ENCODE data around the gene IFT80.

Gene IFT80

GRCh38 chr3:160376681-160377080, 22.3 kb downstream of the IFT80 start:
- H2BK5ac ChIP-seq (ENCODE audit: low read depth, low read length, poor library complexity, severe bottlenecking), result no peak overlapping the region
- no peak overlapping the region for H2AFZ ChIP-seq (ENCODE audit: low read depth, low read length)
- H3K9ac ChIP-seq (ENCODE audit: low read length), result peak overlapping the region; percentile 45
- no peak overlapping the region for H3K4ac ChIP-seq (ENCODE audit: low read depth in 1 of 2, low read length in 2 of 2)
- peak overlapping the region in 1 of 2 experiments; percentile 81 for H3K14ac ChIP-seq (ENCODE audit: low read length in 2 of 2)
- no peak for DNase-seq
- H4K91ac ChIP-seq (ENCODE audit: low read length), result no peak overlapping the region
- H3K27me3 ChIP-seq (ENCODE audit: control insufficient read depth in 1 of 2, insufficient read depth in 1 of 2, low read length in 2 of 2), result no peaks in the 10 kb centered on the region
- peaks cover 3% of the 10 kb centered on the region for H3K4me1 ChIP-seq (ENCODE audit: control insufficient read depth, insufficient read depth, low read depth, low read length)
- no peak overlapping the region for H3K4me2 ChIP-seq (ENCODE audit: low read length, poor library complexity, severe bottlenecking)
- no peaks in the 10 kb centered on the region for H3K9me3 ChIP-seq (ENCODE audit: control insufficient read depth, low read length)
- no peak overlapping the region for H4K8ac ChIP-seq (ENCODE audit: low read length)
- peaks cover 14% of the 10 kb centered on the region for H3K79me1 ChIP-seq (replicated peaks; ENCODE audit: low read length, poor library complexity, severe bottlenecking)
- no CpG with 5 or more reads among the region's 2 CpGs for WGBS
- H3K4me3 ChIP-seq (ENCODE audit: insufficient read depth in 1 of 2, low read depth in 1 of 2, low read length in 2 of 2), result no peak overlapping the region
- no peak overlapping the region for H3K23ac ChIP-seq (ENCODE audit: low read length in 2 of 2)
- no peak overlapping the region for H2AK5ac ChIP-seq (ENCODE audit: low read length, severe bottlenecking)
- H2BK15ac ChIP-seq (ENCODE audit: low read depth, poor library complexity, severe bottlenecking), result no peak overlapping the region
- no peak overlapping the region for H2BK12ac ChIP-seq (ENCODE audit: low read length in 2 of 2)
- H3K18ac ChIP-seq (ENCODE audit: low read depth in 1 of 2, low read length in 2 of 2), result no peak overlapping the region
- H2BK120ac ChIP-seq (ENCODE audit: low read depth, low read length), result no peak overlapping the region
- no peak overlapping the region for H3K27ac ChIP-seq (ENCODE audit: low read length, poor library complexity, severe bottlenecking)
- peaks cover 6 to 37% of the 10 kb centered on the region in 2 experiments for H3K36me3 ChIP-seq (ENCODE audit: control insufficient read depth in 1 of 2, insufficient read depth in 2 of 2, low read depth in 1 of 2, low read length in 2 of 2)

GRCh38 chr3:160374925-160375324, 24.1 kb downstream of the IFT80 start:
- Histone ChIP-seq H2AK5ac (ENCODE audit: low read length, severe bottlenecking) (no peak overlapping the region), H3K27me3 (ENCODE audit: control insufficient read depth in 1 of 2, insufficient read depth in 1 of 2, low read length in 2 of 2) (no peaks in the 10 kb centered on the region), H3K9ac (ENCODE audit: low read length) (peak overlapping the region; percentile 11), H2BK12ac (ENCODE audit: low read length in 2 of 2) (no peak overlapping the region), H3K14ac (ENCODE audit: low read length in 2 of 2) (no peak overlapping the region), H3K27ac (ENCODE audit: low read length, poor library complexity, severe bottlenecking) (no peak overlapping the region), H3K36me3 (ENCODE audit: control insufficient read depth in 1 of 2, insufficient read depth in 2 of 2, low read depth in 1 of 2, low read length in 2 of 2) (peaks cover 6 to 51% of the 10 kb centered on the region in 2 experiments), H4K8ac (ENCODE audit: low read length) (no peak overlapping the region), H3K9me3 (ENCODE audit: control insufficient read depth, low read length) (no peaks in the 10 kb centered on the region), H3K23ac (ENCODE audit: low read length in 2 of 2) (no peak overlapping the region), H2BK15ac (ENCODE audit: low read depth, poor library complexity, severe bottlenecking) (no peak overlapping the region), H3K4me2 (ENCODE audit: low read length, poor library complexity, severe bottlenecking) (no peak overlapping the region), H3K4ac (ENCODE audit: low read depth in 1 of 2, low read length in 2 of 2) (no peak overlapping the region), H3K4me1 (ENCODE audit: control insufficient read depth, insufficient read depth, low read depth, low read length) (peaks cover 3% of the 10 kb centered on the region), H2BK120ac (ENCODE audit: low read depth, low read length) (no peak overlapping the region), H3K4me3 (ENCODE audit: insufficient read depth in 1 of 2, low read depth in 1 of 2, low read length in 2 of 2) (no peak overlapping the region), H3K18ac (ENCODE audit: low read depth in 1 of 2, low read length in 2 of 2) (no peak overlapping the region), H3K79me1 (replicated peaks; ENCODE audit: low read length, poor library complexity, severe bottlenecking) (peaks cover 8% of the 10 kb centered on the region), H2AFZ (ENCODE audit: low read depth, low read length) (no peak overlapping the region), H2BK5ac (ENCODE audit: low read depth, low read length, poor library complexity, severe bottlenecking) (no peak overlapping the region), H4K91ac (ENCODE audit: low read length) (no peak overlapping the region)
- no peak for DNase-seq
- 100% methylated on average over 1 of the region's 1 CpG for WGBS

GRCh38 chr3:160374472-160374871, 24.6 kb downstream of the IFT80 start:
- 44% methylated on average over 1 of the region's 2 CpGs for WGBS
- no peak overlapping the region for H4K91ac ChIP-seq (ENCODE audit: low read length)
- H3K79me1 ChIP-seq (replicated peaks; ENCODE audit: low read length, poor library complexity, severe bottlenecking), result peaks cover 8% of the 10 kb centered on the region

GRCh38 chr3:160373655-160374054, 25.4 kb downstream of the IFT80 start:
- Histone ChIP-seq H2AFZ (ENCODE audit: low read depth, low read length) (no peak overlapping the region), H3K79me1 (replicated peaks; ENCODE audit: low read length, poor library complexity, severe bottlenecking) (peaks cover 6% of the 10 kb centered on the region), H3K14ac (ENCODE audit: low read length in 2 of 2) (no peak overlapping the region), H3K18ac (ENCODE audit: low read depth in 1 of 2, low read length in 2 of 2) (peak overlapping the region in 1 of 2 experiments; percentile 28), H3K4me2 (ENCODE audit: low read length, poor library complexity, severe bottlenecking) (no peak overlapping the region), H2BK15ac (ENCODE audit: low read depth, poor library complexity, severe bottlenecking) (no peak overlapping the region), H3K27ac (ENCODE audit: low read length, poor library complexity, severe bottlenecking) (no peak overlapping the region), H2BK5ac (ENCODE audit: low read depth, low read length, poor library complexity, severe bottlenecking) (no peak overlapping the region), H3K36me3 (ENCODE audit: control insufficient read depth in 1 of 2, insufficient read depth in 2 of 2, low read depth in 1 of 2, low read length in 2 of 2) (peaks cover 6 to 60% of the 10 kb centered on the region in 2 experiments), H2BK120ac (ENCODE audit: low read depth, low read length) (no peak overlapping the region), H3K4ac (ENCODE audit: low read depth in 1 of 2, low read length in 2 of 2) (no peak overlapping the region), H2AK5ac (ENCODE audit: low read length, severe bottlenecking) (peak overlapping the region; percentile 92), H4K91ac (ENCODE audit: low read length) (peak overlapping the region; percentile 61), H4K8ac (ENCODE audit: low read length) (no peak overlapping the region), H3K4me3 (ENCODE audit: insufficient read depth in 1 of 2, low read depth in 1 of 2, low read length in 2 of 2) (no peak overlapping the region), H3K23ac (ENCODE audit: low read length in 2 of 2) (no peak overlapping the region), H3K27me3 (ENCODE audit: control insufficient read depth in 1 of 2, insufficient read depth in 1 of 2, low read length in 2 of 2) (no peaks in the 10 kb centered on the region), H3K9ac (ENCODE audit: low read length) (no peak overlapping the region), H3K9me3 (ENCODE audit: control insufficient read depth, low read length) (no peaks in the 10 kb centered on the region), H3K4me1 (ENCODE audit: control insufficient read depth, insufficient read depth, low read depth, low read length) (peaks cover 3% of the 10 kb centered on the region), H2BK12ac (ENCODE audit: low read length in 2 of 2) (peak overlapping the region in 1 of 2 experiments; percentile 66)
- DNase-seq, result no peak
- 95% methylated on average over 2 of the region's 2 CpGs for WGBS

More at GRCh38 chr3:160374472-160374871, 24.6 kb downstream of the IFT80 start:
- H2AK5ac ChIP-seq (ENCODE audit: low read length, severe bottlenecking), result no peak overlapping the region
- no peak overlapping the region for H3K4ac ChIP-seq (ENCODE audit: low read depth in 1 of 2, low read length in 2 of 2)
- H3K9me3 ChIP-seq (ENCODE audit: control insufficient read depth, low read length), result no peaks in the 10 kb centered on the region
- no peak overlapping the region for H3K18ac ChIP-seq (ENCODE audit: low read depth in 1 of 2, low read length in 2 of 2)
- no peak overlapping the region for H4K8ac ChIP-seq (ENCODE audit: low read length)
- H3K14ac ChIP-seq (ENCODE audit: low read length in 2 of 2), result no peak overlapping the region
- H3K4me3 ChIP-seq (ENCODE audit: insufficient read depth in 1 of 2, low read depth in 1 of 2, low read length in 2 of 2), result no peak overlapping the region
- H2AFZ ChIP-seq (ENCODE audit: low read depth, low read length), result no peak overlapping the region
- H2BK5ac ChIP-seq (ENCODE audit: low read depth, low read length, poor library complexity, severe bottlenecking), result no peak overlapping the region
- H3K23ac ChIP-seq (ENCODE audit: low read length in 2 of 2), result no peak overlapping the region
- no peak overlapping the region for H2BK12ac ChIP-seq (ENCODE audit: low read length in 2 of 2)
- H2BK15ac ChIP-seq (ENCODE audit: low read depth, poor library complexity, severe bottlenecking), result no peak overlapping the region
- no peak for DNase-seq
- no peaks in the 10 kb centered on the region for H3K27me3 ChIP-seq (ENCODE audit: control insufficient read depth in 1 of 2, insufficient read depth in 1 of 2, low read length in 2 of 2)
- H3K4me1 ChIP-seq (ENCODE audit: control insufficient read depth, insufficient read depth, low read depth, low read length), result peaks cover 3% of the 10 kb centered on the region
- no peak overlapping the region for H2BK120ac ChIP-seq (ENCODE audit: low read depth, low read length)
- peak overlapping the region; percentile 60 for H3K27ac ChIP-seq (ENCODE audit: low read length, poor library complexity, severe bottlenecking)
- H3K36me3 ChIP-seq (ENCODE audit: control insufficient read depth in 1 of 2, insufficient read depth in 2 of 2, low read depth in 1 of 2, low read length in 2 of 2), result peaks cover 6 to 54% of the 10 kb centered on the region in 2 experiments
- H3K9ac ChIP-seq (ENCODE audit: low read length), result peak overlapping the region; percentile 11
- H3K4me2 ChIP-seq (ENCODE audit: low read length, poor library complexity, severe bottlenecking), result no peak overlapping the region

Data from mesenchymal stem cell (in vitro differentiated cells and primary cell).